NCI-H345 (cell line): ENCODE measurements around the gene ZDHHC11B.
A peak's percentile ranks its signal among the peaks of the same experiment; 100 is the strongest.
"Not testable (repeated sequence)": the region's sequence is repeated elsewhere in the genome, so short reads cannot be mapped to it uniquely, and the experiment has no call there.

Experiments
- DNase-seq: peaks from one replicate; lab custom pipeline; 2025; lab: John Stamatoyannopoulos, UW

The ZDHHC11B gene

GRCh38 chr5:784428-785177 is at the start of gene ZDHHC11B:
Gene ZDHHC11B (minus strand): TSS chr5:784729. CDS start chr5:766919, 17,810 bp downstream.
- peak; percentile 88 for DNase-seq

GRCh38 chr5:834013-834412 is 49.5 kb upstream of the ZDHHC11B start:
- not testable (repeated sequence) for DNase-seq

GRCh38 chr5:828194-828593 is 43.7 kb upstream of the ZDHHC11B start:
- not testable (repeated sequence) for DNase-seq

GRCh38 chr5:825544-825943 is 41.0 kb upstream of the ZDHHC11B start:
- not testable (repeated sequence) for DNase-seq

- no peak for DNase-seq
Measured at GRCh38 chr5:821504-821903, 37.0 kb upstream of the ZDHHC11B start.

GRCh38 chr5:820245-820644 is 35.7 kb upstream of the ZDHHC11B start:
- no peak for DNase-seq

- DNase-seq: no peak
Measured at GRCh38 chr5:819078-819477, 34.5 kb upstream of the ZDHHC11B start.

- DNase-seq: no peak
Measured at GRCh38 chr5:816176-816575, 31.6 kb upstream of the ZDHHC11B start.

- DNase-seq: no peak
Measured at GRCh38 chr5:815449-815848, 30.9 kb upstream of the ZDHHC11B start.

GRCh38 chr5:813575-813974 is 29.0 kb upstream of the ZDHHC11B start:
- DNase-seq: not testable (repeated sequence)

GRCh38 chr5:811384-811783 is 26.9 kb upstream of the ZDHHC11B start:
- not testable (repeated sequence) for DNase-seq

- not testable (repeated sequence) for DNase-seq
Measured at GRCh38 chr5:807719-808514, 23.4 kb upstream of the ZDHHC11B start.

- no peak for DNase-seq
Measured at GRCh38 chr5:801472-801871, 16.9 kb upstream of the ZDHHC11B start.

- DNase-seq: not testable (repeated sequence)
Measured at GRCh38 chr5:801055-801454, 16.5 kb upstream of the ZDHHC11B start.

GRCh38 chr5:798505-799138 is 14.1 kb upstream of the ZDHHC11B start:
- not testable (repeated sequence) for DNase-seq

- not testable (repeated sequence) for DNase-seq
Measured at GRCh38 chr5:797986-798385, 13.5 kb upstream of the ZDHHC11B start.

GRCh38 chr5:795873-796272 is 11.3 kb upstream of the ZDHHC11B start:
- DNase-seq: not testable (repeated sequence)

GRCh38 chr5:794948-795347 is 10.4 kb upstream of the ZDHHC11B start:
- not testable (repeated sequence) for DNase-seq

- DNase-seq: not testable (repeated sequence)
Measured at GRCh38 chr5:788703-789102, 4.2 kb upstream of the ZDHHC11B start.

- not testable (repeated sequence) for DNase-seq
Measured at GRCh38 chr5:787857-788233, 3.3 kb upstream of the ZDHHC11B start.

GRCh38 chr5:787224-787856 is 2.8 kb upstream of the ZDHHC11B start:
- not testable (repeated sequence) for DNase-seq

GRCh38 chr5:785181-785705 is 714 bp upstream of the ZDHHC11B start:
- not testable (repeated sequence) for DNase-seq
